Neural progenitor cell (in vitro differentiated cells): ENCODE data around the gene RHOV. TPM values are rescaled to one million over a fixed set of nuclear protein-coding genes. Genes with fewer than 3 reads are reported as not detected.

Experiments used
- DNase-seq: peaks from one replicate; pipeline ENCODE4 v3.0.0-alpha.2; 2016; ENCODE audit warnings: low spot score
- H2AFZ ChIP-seq: fragments of 200-600 bp; sonication (generic); replicated peaks from 2 replicates; pipeline ENCODE4 v1.6.1; 2016; ENCODE audit warnings: antibody characterized with exemption
- H3F3A ChIP-seq: fragments of 200-600 bp; sonication (generic); 2 replicates; pipeline ENCODE4 v1.6.1; 2016; ENCODE audit warnings: antibody characterized with exemption, low read depth
- H3K27ac ChIP-seq: fragments of 200-600 bp; sonication (generic); 2 replicates; pipeline ENCODE4 v1.5.1; 2016; ENCODE audit warnings: mild to moderate bottlenecking
- H3K27me3 ChIP-seq: fragments of 200-600 bp; sonication (generic); 2 replicates; pipeline ENCODE4 v1.6.1; 2016; ENCODE audit warnings: mild to moderate bottlenecking, moderate library complexity
- H3K36me3 ChIP-seq: fragments of 200-600 bp; sonication (generic); 2 replicates; pipeline ENCODE4 v1.5.1; 2016
- H3K4me1 ChIP-seq: fragments of 200-600 bp; sonication (generic); 2 replicates; pipeline ENCODE4 v1.6.1; 2016; ENCODE audit warnings: mixed run types
- H3K4me2 ChIP-seq: fragments of 200-600 bp; sonication (generic); 2 replicates; pipeline ENCODE4 v1.6.1; 2016
- H3K4me3 ChIP-seq: fragments of 200-600 bp; sonication (generic); 2 replicates; pipeline ENCODE4 v1.5.1; 2016
- H3K79me2 ChIP-seq: fragments of 200-600 bp; sonication (generic); 2 replicates; pipeline ENCODE4 v1.6.1; 2016; ENCODE audit warnings: low read depth
- H3K9ac ChIP-seq: fragments of 200-600 bp; sonication (generic); 2 replicates; pipeline ENCODE4 v1.6.1; 2016
- H3K9me3 ChIP-seq: fragments of 200-600 bp; sonication (generic); 2 replicates; pipeline ENCODE4 v1.5.1; 2016; ENCODE audit warnings: low read depth
- H4K20me1 ChIP-seq: fragments of 200-600 bp; sonication (generic); 2 replicates; pipeline ENCODE4 v1.6.1; 2016; ENCODE audit warnings: low read depth
- H3K27ac Mint-ChIP-seq: 3 replicates; pipeline ENCODE4 v1.8.0; 2021; ENCODE audit warnings: mixed read lengths
- H3K27me3 Mint-ChIP-seq: 2 replicates; pipeline ENCODE4 v1.8.0; 2022; ENCODE audit warnings: low read depth, mild to moderate bottlenecking, inconsistent platforms, moderate library complexity, mixed read lengths; ENCODE audit not compliant: insufficient read depth
- H3K36me3 Mint-ChIP-seq: 3 replicates; pipeline ENCODE4 v1.8.0; 2021; ENCODE audit warnings: mixed read lengths
- H3K4me1 Mint-ChIP-seq: 3 replicates; pipeline ENCODE4 v1.8.0; 2021; ENCODE audit warnings: mixed read lengths
- H3K4me3 Mint-ChIP-seq: 3 replicates; pipeline ENCODE4 v1.8.0; 2021; ENCODE audit warnings: mild to moderate bottlenecking, moderate library complexity, mixed read lengths
- H3K9me3 Mint-ChIP-seq: 3 replicates; pipeline ENCODE4 v1.8.0; 2020; ENCODE audit warnings: mixed read lengths
- CTCF ChIP-seq: fragments of 200-600 bp; sonication (generic); IDR thresholded peaks from 2 replicates; pipeline ENCODE4 v1.5.1; 2017; ENCODE audit warnings: antibody characterized with exemption, mild to moderate bottlenecking
- EZH2 ChIP-seq: fragments of 200-600 bp; sonication (generic); IDR thresholded peaks from 2 replicates; pipeline ENCODE4 v1.6.1; 2017; ENCODE audit warnings: antibody characterized with exemption, mild to moderate bottlenecking, moderate library complexity
- EZH2phosphoT487 ChIP-seq: fragments of 200-600 bp; sonication (generic); IDR thresholded peaks from 2 replicates; pipeline ENCODE4 v1.6.1; 2017; ENCODE audit warnings: antibody characterized with exemption
- total RNA-seq: library from RNA; depleted of rRNA; stranded (reverse); fragments of >200 nt; gene quantifications from 2 replicates; pipeline ENCODE4 v1.2.3, GENCODE V29; 2015; ENCODE audit warnings: low replicate concordance

The RHOV gene
- total RNA-seq, 1 donor from 2014 or later = not detected

GRCh38 chr15:40854161-40854560, 19.9 kb downstream of the RHOV start:
- Histone ChIP-seq H3K9me3 (no peaks in the 10 kb centered on the region), H3K79me2 (no peaks in the 10 kb centered on the region), H4K20me1 (no peaks in the 10 kb centered on the region), H3K4me3 (no peak overlapping the region), H3K27ac (no peak overlapping the region), H3K27me3 (no peaks in the 10 kb centered on the region), H3K36me3 (no peaks in the 10 kb centered on the region), H2AFZ (no peak overlapping the region), H3K4me1 (no peaks in the 10 kb centered on the region), H3K4me2 (no peak overlapping the region), H3F3A (peaks cover 9% of the 10 kb centered on the region), H3K9ac (no peak overlapping the region)
- peaks cover 3% of the 10 kb centered on the region for H3K27me3 Mint-ChIP-seq
- H3K36me3 Mint-ChIP-seq = no peaks in the 10 kb centered on the region
- H3K4me1 Mint-ChIP-seq = peaks cover 26% of the 10 kb centered on the region
- H3K4me3 Mint-ChIP-seq = no peak overlapping the region
- DNase-seq = no peak
- H3K27ac Mint-ChIP-seq = no peak overlapping the region
- no peaks in the 10 kb centered on the region for H3K9me3 Mint-ChIP-seq
- TF ChIP-seq EZH2phosphoT487 (no peak), EZH2 (no peak), CTCF (no peak)

DNA sequence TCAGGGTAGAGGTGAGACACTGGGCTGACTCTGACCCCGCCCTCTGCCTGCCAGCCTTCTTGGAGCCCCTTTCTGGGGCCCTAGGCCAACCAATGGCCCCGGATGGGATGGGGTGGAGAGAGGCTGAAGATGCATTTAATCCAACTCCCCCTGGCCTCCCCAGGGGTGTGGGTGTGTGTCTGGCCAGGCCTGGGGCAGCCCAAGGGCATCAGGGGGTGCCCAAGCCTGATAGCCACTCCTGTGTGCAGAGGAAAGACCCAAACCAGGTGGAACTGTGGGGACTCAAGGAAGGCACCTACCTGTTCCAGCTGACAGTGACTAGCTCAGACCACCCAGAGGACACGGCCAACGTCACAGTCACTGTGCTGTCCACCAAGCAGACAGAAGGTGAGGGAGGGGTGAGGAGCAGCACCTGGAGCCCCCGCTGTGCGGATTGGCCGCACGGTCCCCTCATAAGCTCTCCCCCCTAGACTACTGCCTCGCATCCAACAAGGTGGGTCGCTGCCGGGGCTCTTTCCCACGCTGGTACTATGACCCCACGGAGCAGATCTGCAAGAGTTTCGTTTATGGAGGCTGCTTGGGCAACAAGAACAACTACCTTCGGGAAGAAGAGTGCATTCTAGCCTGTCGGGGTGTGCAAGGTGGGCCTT, 20.7 kb downstream of the RHOV start:
- no peaks in the 10 kb centered on the region for H3K9me3 Mint-ChIP-seq
- Histone ChIP-seq H3F3A (peaks cover 3% of the 10 kb centered on the region), H2AFZ (no peak overlapping the region), H3K79me2 (no peaks in the 10 kb centered on the region), H3K4me3 (no peak overlapping the region), H3K27me3 (no peaks in the 10 kb centered on the region), H3K4me2 (no peak overlapping the region), H3K36me3 (no peaks in the 10 kb centered on the region), H4K20me1 (no peaks in the 10 kb centered on the region), H3K27ac (no peak overlapping the region), H3K4me1 (no peaks in the 10 kb centered on the region), H3K9ac (no peak overlapping the region), H3K9me3 (no peaks in the 10 kb centered on the region)
- peaks cover 20% of the 10 kb centered on the region for H3K4me1 Mint-ChIP-seq
- H3K4me3 Mint-ChIP-seq = no peak overlapping the region
- peaks cover 3% of the 10 kb centered on the region for H3K27me3 Mint-ChIP-seq
- DNase-seq = no peak
- no peak for TF ChIP-seq EZH2
- TF ChIP-seq CTCF = no peak
- no peak for TF ChIP-seq EZH2phosphoT487
- H3K36me3 Mint-ChIP-seq = no peaks in the 10 kb centered on the region
- H3K27ac Mint-ChIP-seq = no peak overlapping the region

GRCh38 chr15:40852529-40852928, 21.5 kb downstream of the RHOV start:
- Histone ChIP-seq H3K4me3 (no peak overlapping the region), H3K9me3 (no peaks in the 10 kb centered on the region), H3K27me3 (no peaks in the 10 kb centered on the region), H4K20me1 (no peaks in the 10 kb centered on the region), H3K36me3 (no peaks in the 10 kb centered on the region), H3K4me1 (peaks cover 7% of the 10 kb centered on the region), H3K4me2 (no peak overlapping the region), H3K79me2 (no peaks in the 10 kb centered on the region), H2AFZ (no peak overlapping the region), H3K27ac (no peak overlapping the region), H3K9ac (no peak overlapping the region), H3F3A (peaks cover 8% of the 10 kb centered on the region)
- H3K36me3 Mint-ChIP-seq = no peaks in the 10 kb centered on the region
- H3K4me1 Mint-ChIP-seq = peaks cover 20% of the 10 kb centered on the region
- peaks cover 5% of the 10 kb centered on the region for H3K27me3 Mint-ChIP-seq
- no peaks in the 10 kb centered on the region for H3K9me3 Mint-ChIP-seq
- no peak for DNase-seq
- TF ChIP-seq CTCF = no peak
- TF ChIP-seq EZH2 = no peak
- no peak for TF ChIP-seq EZH2phosphoT487
- H3K27ac Mint-ChIP-seq = no peak overlapping the region
- H3K4me3 Mint-ChIP-seq = no peak overlapping the region
